Body of pancreas (tissue), 4 donors: Measurements from ENCODE around the gene ARHGAP15. TPM values are rescaled to one million over a fixed set of nuclear protein-coding genes. Genes with fewer than 3 reads are reported as not detected.

Source experiments
- ATAC-seq: fragments of 150-250 bp; one replicate; pipeline ENCODE4 v1.9.1; 2016
- DNase-seq, 4 donors: peaks; one replicate each; pipeline ENCODE4 v3.0.0-alpha.2; 2019
- H3K27ac ChIP-seq, 4 donors: fragments of 200-600 bp; sonication (generic); 1 replicate in 3 of 4; 2 replicates in 1 of 4; pipeline versions ENCODE4 v1.5.1 to v1.6.1; 2016 to 2019; ENCODE audit warnings: mild to moderate bottlenecking in 1 of 4, mixed read lengths in 1 of 4, moderate library complexity in 1 of 4
- H3K27me3 ChIP-seq, 2 donors: fragments of 200-600 bp; sonication (generic); one replicate each; pipeline ENCODE4 v1.6.0; 2016; ENCODE audit warnings: mild to moderate bottlenecking in 1 of 2
- H3K36me3 ChIP-seq, 2 donors: fragments of 200-600 bp; sonication (generic); replicated peaks in 1 of 2; 2 replicates each; pipeline ENCODE4 v1.5.1; 2016; ENCODE audit warnings: low read depth in 2 of 2; ENCODE audit not compliant: insufficient read depth in 1 of 2
- H3K4me1 ChIP-seq: fragments of 200-600 bp; sonication (generic); one replicate; pipeline ENCODE4 v1.6.0; 2016
- H3K4me3 ChIP-seq, 2 donors: fragments of 200-600 bp; sonication (generic); 1 replicate in 1 of 2; 2 replicates in 1 of 2; pipeline ENCODE4 v1.5.1; 2016 to 2019
- H3K9me3 ChIP-seq, 3 donors: fragments of 200-600 bp; sonication (generic); 1 replicate in 2 of 3; 2 replicates in 1 of 3; pipeline ENCODE4 v1.5.1; 2016
- POLR2A ChIP-seq, 3 donors: fragments of 450-650 bp; IDR thresholded peaks; one replicate each; pipeline ENCODE4 v1.6.1; 2016; ENCODE audit warnings: antibody characterized with exemption in 3 of 3, mild to moderate bottlenecking in 2 of 3
- WGBS, 2 donors: methylation state at CpG; one replicate each; pipeline ENCODE4 v1.1.5; 2017; 5-methylcytosine and 5-hydroxymethylcytosine counted together
- intact Hi-C: fragments of 100-400 bp; cut with DNase I; formaldehyde crosslinking; loops from one replicate; pipeline ENCODE4 v1.15.1; 2023
- total RNA-seq, 2 donors: library from RNA; depleted of rRNA; stranded (reverse); fragments of >200 nt; gene quantifications; one replicate each; pipeline ENCODE4 v1.1.0, GENCODE V29; 2016
- TF ChIP-seq, protein P1 (sequence below), 7 experiments: fragments of 450-650 bp in 4 of 7; fragments of 200-600 bp in 3 of 7; sonication (generic) in 3 of 7; IDR thresholded peaks; one replicate each; pipeline ENCODE4 v1.5.1; 2016 to 2019; ENCODE audit warnings: antibody characterized with exemption in 7 of 7

ARHGAP15 gene
- total RNA-seq, 2 donors from 2014 or later = 1.3 TPM; not detected in 1

DNA sequence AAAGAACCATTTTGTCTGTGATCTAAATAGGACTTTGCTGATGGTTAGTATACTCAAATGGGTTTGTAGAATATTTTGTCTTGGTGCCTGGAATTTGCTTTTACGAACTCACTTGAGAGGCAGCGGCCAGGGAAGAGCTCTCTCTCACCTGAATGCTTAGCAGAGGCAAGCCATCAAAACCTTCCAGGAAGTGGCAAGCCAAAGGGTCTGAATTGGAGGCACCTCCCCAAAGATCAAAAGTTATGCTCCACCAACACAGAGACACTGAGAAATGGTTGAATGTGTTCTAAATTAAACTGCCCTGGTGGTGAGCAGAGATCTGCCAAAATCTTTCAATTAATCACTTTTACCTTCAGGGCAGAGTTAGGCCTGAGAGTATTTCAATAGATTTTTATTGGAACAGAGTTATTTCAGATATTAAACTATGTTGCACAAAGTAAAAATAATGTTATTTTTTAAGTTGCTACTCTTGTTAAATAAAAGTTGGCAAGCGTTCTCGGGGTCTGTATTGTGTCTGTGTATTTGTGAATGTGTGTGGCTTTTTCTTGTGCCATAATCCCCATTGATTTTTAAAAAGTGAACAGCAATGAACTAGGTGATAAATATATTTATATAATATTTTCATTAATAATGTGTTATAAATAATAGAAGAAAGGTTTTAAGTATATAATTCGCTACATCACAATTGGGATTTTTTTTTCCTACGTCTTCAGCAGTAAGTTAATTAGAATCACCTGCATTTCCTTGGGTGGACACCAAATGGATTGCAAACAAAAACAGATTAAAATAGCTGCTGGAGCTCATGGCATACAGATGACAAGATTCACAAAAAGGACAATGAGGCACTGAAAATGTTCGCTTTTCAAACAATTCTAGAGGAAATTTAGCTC is 416.1 kb downstream of the ARHGAP15 start:
- Histone ChIP-seq H3K9me3 (no peaks in the 10 kb centered on the region), H3K27me3 (no peaks in the 10 kb centered on the region), H3K36me3 (no peaks in the 10 kb centered on the region), H3K4me1 (no peaks in the 10 kb centered on the region), H3K27ac (no peak overlapping the region), H3K4me3 (no peak overlapping the region)
- ATAC-seq = no peak
- WGBS, 2 donors = 79% methylated on average over 7 of the region's 7 CpGs
- intact Hi-C loops = no loop called here
- no peak for TF ChIP-seq POLR2A (IDR thresholded peaks at IDR 0.05)
- TF ChIP-seq, protein P1, sequence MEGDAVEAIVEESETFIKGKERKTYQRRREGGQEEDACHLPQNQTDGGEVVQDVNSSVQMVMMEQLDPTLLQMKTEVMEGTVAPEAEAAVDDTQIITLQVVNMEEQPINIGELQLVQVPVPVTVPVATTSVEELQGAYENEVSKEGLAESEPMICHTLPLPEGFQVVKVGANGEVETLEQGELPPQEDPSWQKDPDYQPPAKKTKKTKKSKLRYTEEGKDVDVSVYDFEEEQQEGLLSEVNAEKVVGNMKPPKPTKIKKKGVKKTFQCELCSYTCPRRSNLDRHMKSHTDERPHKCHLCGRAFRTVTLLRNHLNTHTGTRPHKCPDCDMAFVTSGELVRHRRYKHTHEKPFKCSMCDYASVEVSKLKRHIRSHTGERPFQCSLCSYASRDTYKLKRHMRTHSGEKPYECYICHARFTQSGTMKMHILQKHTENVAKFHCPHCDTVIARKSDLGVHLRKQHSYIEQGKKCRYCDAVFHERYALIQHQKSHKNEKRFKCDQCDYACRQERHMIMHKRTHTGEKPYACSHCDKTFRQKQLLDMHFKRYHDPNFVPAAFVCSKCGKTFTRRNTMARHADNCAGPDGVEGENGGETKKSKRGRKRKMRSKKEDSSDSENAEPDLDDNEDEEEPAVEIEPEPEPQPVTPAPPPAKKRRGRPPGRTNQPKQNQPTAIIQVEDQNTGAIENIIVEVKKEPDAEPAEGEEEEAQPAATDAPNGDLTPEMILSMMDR (IDR thresholded peaks at IDR 0.05) = no peak
- DNase-seq = no peak

DNA sequence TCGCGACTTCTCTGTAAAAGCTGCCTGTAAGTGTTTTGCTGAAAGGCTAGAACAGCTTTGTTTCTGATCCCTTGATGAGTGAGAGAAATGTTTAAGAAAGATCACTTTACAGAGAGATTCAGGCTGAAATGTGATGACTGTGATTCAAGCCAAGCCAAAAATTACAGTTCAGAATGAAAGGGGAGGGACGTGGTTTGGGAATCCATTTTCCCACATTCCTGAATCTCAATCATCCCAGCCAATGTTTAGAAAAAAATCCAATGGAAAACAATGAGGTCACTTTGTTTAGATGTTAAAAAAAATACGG is 416.7 kb downstream of the ARHGAP15 start:
- H3K4me1 ChIP-seq = no peaks in the 10 kb centered on the region
- H3K4me3 ChIP-seq = no peak overlapping the region
- no peak overlapping the region for H3K27ac ChIP-seq
- WGBS, 2 donors = 57 to 59% methylated on average over 4 of the region's 4 CpGs
- H3K36me3 ChIP-seq = no peaks in the 10 kb centered on the region
- H3K9me3 ChIP-seq = no peaks in the 10 kb centered on the region
- ATAC-seq (no peak), DNase-seq (no peak)
- intact Hi-C loops = no loop called here
- H3K27me3 ChIP-seq = no peaks in the 10 kb centered on the region
- TF ChIP-seq POLR2A (IDR thresholded peaks at IDR 0.05) = no peak
- TF ChIP-seq, protein P1 (IDR thresholded peaks at IDR 0.05) = no peak

DNA sequence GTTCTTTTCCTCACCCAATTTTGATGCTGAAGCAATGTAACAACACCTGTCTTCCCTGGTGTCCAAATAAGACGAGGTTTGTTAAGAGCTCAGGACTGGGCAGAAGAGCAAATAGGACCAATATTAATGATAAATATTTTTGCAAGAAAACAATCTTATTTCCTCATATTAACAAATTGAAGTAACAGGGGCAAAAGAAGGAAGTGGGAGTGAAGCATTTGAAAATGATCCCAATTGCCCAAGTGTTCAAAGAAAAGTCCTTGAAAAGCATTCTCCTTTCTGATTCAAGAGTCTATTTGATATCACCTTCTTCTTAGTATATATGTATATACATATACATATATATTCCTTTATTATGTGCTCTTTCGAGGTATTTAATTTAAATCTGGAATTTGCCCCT is 418.8 kb downstream of the ARHGAP15 start:
- intact Hi-C loops = no loop called here
- H3K27ac ChIP-seq = no peak overlapping the region
- H3K9me3 ChIP-seq = no peaks in the 10 kb centered on the region
- 40 to 51% methylated on average over 2 of the region's 2 CpGs for WGBS, 2 donors
- DNase-seq = no peak
- no peaks in the 10 kb centered on the region for H3K27me3 ChIP-seq
- H3K4me3 ChIP-seq = no peak overlapping the region
- no peak for ATAC-seq
- no peaks in the 10 kb centered on the region for H3K4me1 ChIP-seq
- TF ChIP-seq, protein P1 (IDR thresholded peaks at IDR 0.05) = no peak
- no peak for TF ChIP-seq POLR2A (IDR thresholded peaks at IDR 0.05)
- no peaks in the 10 kb centered on the region for H3K36me3 ChIP-seq

DNA sequence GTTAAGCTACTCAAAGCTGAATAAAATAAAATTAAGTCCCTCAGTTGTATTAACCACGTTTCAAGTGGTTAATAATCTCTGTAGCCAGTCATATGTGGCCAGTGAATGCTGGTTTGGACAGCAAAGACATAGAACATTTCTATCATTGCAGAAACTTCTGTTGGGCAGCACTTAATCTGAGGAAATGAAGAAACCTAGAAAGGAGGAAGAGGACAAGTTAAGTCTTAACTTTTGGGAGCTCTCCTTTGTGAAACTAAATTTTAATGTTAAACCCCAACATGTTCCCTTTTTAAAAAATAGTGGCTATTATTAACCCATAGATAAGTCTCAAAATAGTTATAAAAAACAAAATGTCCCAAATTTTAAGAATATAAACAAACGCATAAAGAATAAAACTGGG is 421.3 kb downstream of the ARHGAP15 start:
- no peaks in the 10 kb centered on the region for H3K9me3 ChIP-seq
- no peaks in the 10 kb centered on the region for H3K4me1 ChIP-seq
- H3K36me3 ChIP-seq = no peaks in the 10 kb centered on the region
- intact Hi-C loops = no loop called here
- TF ChIP-seq, protein P1 (IDR thresholded peaks at IDR 0.05) = no peak
- TF ChIP-seq POLR2A (IDR thresholded peaks at IDR 0.05) = no peak
- H3K27ac ChIP-seq = no peak overlapping the region
- ATAC-seq (no peak), DNase-seq (no peak)
- 67 to 75% methylated on average over 2 of the region's 2 CpGs for WGBS, 2 donors
- no peak overlapping the region for H3K4me3 ChIP-seq
- no peaks in the 10 kb centered on the region for H3K27me3 ChIP-seq
